ENCODE results near the gene PIGL. TPM values are rescaled to one million over a fixed set of nuclear protein-coding genes. Genes with fewer than 3 reads are reported as not detected.

The PIGL gene
- total RNA-seq, 2 donors from 2014 or later = 41.1 to 57.0 TPM

DNA sequence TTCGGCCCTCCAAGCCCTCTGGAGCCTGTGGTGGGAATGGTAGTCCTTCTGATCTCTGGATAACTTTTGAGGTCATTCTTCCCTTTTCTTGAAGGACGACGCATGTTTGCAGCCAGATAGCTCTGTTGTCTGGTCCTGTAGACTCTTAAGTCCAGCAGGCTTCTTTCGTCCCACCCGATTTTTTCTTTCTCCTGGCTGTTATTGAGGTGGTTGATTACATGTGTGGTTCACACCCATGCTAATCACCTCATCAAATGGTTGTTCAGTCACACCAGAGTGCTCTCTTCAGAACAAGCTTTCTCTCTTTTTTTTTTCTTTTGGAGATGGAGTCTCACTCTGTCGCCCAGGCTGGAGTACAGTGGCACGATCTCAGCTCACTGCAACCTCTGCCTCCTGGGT lies 30.6 kb downstream of the PIGL start:
- Mint-ChIP-seq H3K9me3 (no peaks in the 10 kb centered on the region), H3K27ac (no peak overlapping the region), H3K27me3 (ENCODE audit: insufficient read depth) (no peaks in the 10 kb centered on the region), H3K36me3 (ENCODE audit: low read depth) (peaks cover 26% of the 10 kb centered on the region), H3K4me3 (no peak overlapping the region), H3K4me1 (peaks cover 5% of the 10 kb centered on the region)
- H3K4me3 ChIP-seq (ENCODE audit: low read length) = no peak overlapping the region
- DNase-seq = no peak
- no peaks in the 10 kb centered on the region for H3K9me3 ChIP-seq (ENCODE audit: control insufficient read depth, low read length)
- WGBS, 2 experiments (ENCODE audit: insufficient coverage in 1 of 2, insufficient read length in 1 of 2) = 90 to 100% methylated on average over 2 to 7 of the region's 7 CpGs
- TF ChIP-seq, protein P1, sequence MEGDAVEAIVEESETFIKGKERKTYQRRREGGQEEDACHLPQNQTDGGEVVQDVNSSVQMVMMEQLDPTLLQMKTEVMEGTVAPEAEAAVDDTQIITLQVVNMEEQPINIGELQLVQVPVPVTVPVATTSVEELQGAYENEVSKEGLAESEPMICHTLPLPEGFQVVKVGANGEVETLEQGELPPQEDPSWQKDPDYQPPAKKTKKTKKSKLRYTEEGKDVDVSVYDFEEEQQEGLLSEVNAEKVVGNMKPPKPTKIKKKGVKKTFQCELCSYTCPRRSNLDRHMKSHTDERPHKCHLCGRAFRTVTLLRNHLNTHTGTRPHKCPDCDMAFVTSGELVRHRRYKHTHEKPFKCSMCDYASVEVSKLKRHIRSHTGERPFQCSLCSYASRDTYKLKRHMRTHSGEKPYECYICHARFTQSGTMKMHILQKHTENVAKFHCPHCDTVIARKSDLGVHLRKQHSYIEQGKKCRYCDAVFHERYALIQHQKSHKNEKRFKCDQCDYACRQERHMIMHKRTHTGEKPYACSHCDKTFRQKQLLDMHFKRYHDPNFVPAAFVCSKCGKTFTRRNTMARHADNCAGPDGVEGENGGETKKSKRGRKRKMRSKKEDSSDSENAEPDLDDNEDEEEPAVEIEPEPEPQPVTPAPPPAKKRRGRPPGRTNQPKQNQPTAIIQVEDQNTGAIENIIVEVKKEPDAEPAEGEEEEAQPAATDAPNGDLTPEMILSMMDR (conservative IDR thresholded peaks at IDR 0.05) = no peak
- peaks cover 4% of the 10 kb centered on the region for H3K36me3 ChIP-seq (ENCODE audit: control insufficient read depth, insufficient read depth, low read length)
- no peaks in the 10 kb centered on the region for H3K27me3 ChIP-seq (ENCODE audit: control insufficient read depth, insufficient read depth, low read length, poor library complexity, severe bottlenecking)
- no peak overlapping the region for H3K9ac ChIP-seq (ENCODE audit: extremely low read depth, low read length, poor library complexity, severe bottlenecking)
- H3K4me1 ChIP-seq (ENCODE audit: control insufficient read depth, insufficient read depth, low read length) = no peaks in the 10 kb centered on the region
- no peak overlapping the region for H3K27ac ChIP-seq (ENCODE audit: low read depth, low read length)

GRCh38 chr17:16250635-16251034 lies 33.6 kb downstream of the PIGL start:
- no peak for DNase-seq
- H3K27me3 Mint-ChIP-seq (ENCODE audit: insufficient read depth) = no peaks in the 10 kb centered on the region
- H3K27ac Mint-ChIP-seq = no peak overlapping the region
- Histone ChIP-seq H3K9ac (ENCODE audit: extremely low read depth, low read length, poor library complexity, severe bottlenecking) (no peak overlapping the region), H3K36me3 (ENCODE audit: control insufficient read depth, insufficient read depth, low read length) (peaks cover 4% of the 10 kb centered on the region), H3K9me3 (ENCODE audit: control insufficient read depth, low read length) (peaks cover 5% of the 10 kb centered on the region), H3K27me3 (ENCODE audit: control insufficient read depth, insufficient read depth, low read length, poor library complexity, severe bottlenecking) (no peaks in the 10 kb centered on the region), H3K4me1 (ENCODE audit: control insufficient read depth, insufficient read depth, low read length) (peaks cover 8% of the 10 kb centered on the region), H3K27ac (ENCODE audit: low read depth, low read length) (no peak overlapping the region), H3K4me3 (ENCODE audit: low read length) (no peak overlapping the region)
- no CpG with 5 or more reads among the region's 1 CpG for WGBS, 2 experiments (ENCODE audit: insufficient coverage in 1 of 2, insufficient read length in 1 of 2)
- H3K9me3 Mint-ChIP-seq = no peaks in the 10 kb centered on the region
- peaks cover 28% of the 10 kb centered on the region for H3K36me3 Mint-ChIP-seq (ENCODE audit: low read depth)
- TF ChIP-seq, protein P1 (conservative IDR thresholded peaks at IDR 0.05) = no peak
- H3K4me3 Mint-ChIP-seq = no peak overlapping the region
- H3K4me1 Mint-ChIP-seq = peaks cover 9% of the 10 kb centered on the region

DNA sequence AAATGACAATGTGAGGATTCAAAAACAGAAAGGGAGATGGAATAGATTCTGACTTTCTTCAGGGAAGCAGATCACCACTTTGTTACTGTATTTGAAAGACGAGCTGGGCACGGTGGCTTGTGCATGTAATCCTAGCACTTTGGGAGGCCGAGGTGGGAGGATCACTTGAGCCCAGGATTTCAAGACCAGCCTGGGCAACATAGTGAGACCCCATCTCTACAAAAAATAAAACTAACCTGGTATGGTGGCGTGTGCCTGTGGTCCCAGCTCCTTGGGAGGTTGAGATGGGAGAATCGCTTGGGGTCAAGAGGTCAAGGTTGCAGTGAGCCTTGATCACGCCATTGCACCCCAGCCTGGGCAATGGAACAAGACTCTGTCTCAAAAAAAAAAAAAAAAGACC lies 34.0 kb downstream of the PIGL start:
- TF ChIP-seq, protein P1 (conservative IDR thresholded peaks at IDR 0.05) = no peak
- peaks cover 28% of the 10 kb centered on the region for H3K36me3 Mint-ChIP-seq (ENCODE audit: low read depth)
- no peak overlapping the region for H3K27ac ChIP-seq (ENCODE audit: low read depth, low read length)
- no peak overlapping the region for H3K4me3 ChIP-seq (ENCODE audit: low read length)
- H3K27me3 Mint-ChIP-seq (ENCODE audit: insufficient read depth) = no peaks in the 10 kb centered on the region
- H3K9me3 Mint-ChIP-seq = no peaks in the 10 kb centered on the region
- no peak overlapping the region for H3K4me3 Mint-ChIP-seq
- H3K9ac ChIP-seq (ENCODE audit: extremely low read depth, low read length, poor library complexity, severe bottlenecking) = no peak overlapping the region
- H3K27me3 ChIP-seq (ENCODE audit: control insufficient read depth, insufficient read depth, low read length, poor library complexity, severe bottlenecking) = no peaks in the 10 kb centered on the region
- H3K36me3 ChIP-seq (ENCODE audit: control insufficient read depth, insufficient read depth, low read length) = peaks cover 7% of the 10 kb centered on the region
- H3K9me3 ChIP-seq (ENCODE audit: control insufficient read depth, low read length) = peaks cover 5% of the 10 kb centered on the region
- 93 to 98% methylated on average over 5 to 6 of the region's 6 CpGs for WGBS, 2 experiments (ENCODE audit: insufficient coverage in 1 of 2, insufficient read length in 1 of 2)
- H3K27ac Mint-ChIP-seq = no peak overlapping the region
- peaks cover 12% of the 10 kb centered on the region for H3K4me1 Mint-ChIP-seq
- no peak for DNase-seq
- peaks cover 9% of the 10 kb centered on the region for H3K4me1 ChIP-seq (ENCODE audit: control insufficient read depth, insufficient read depth, low read length)

Measured in endodermal cell (in vitro differentiated cells).